Non-pigmented ciliary epithelial cell (primary cell): ENCODE measurements around the gene ZNF385B.
"Not testable (repeated sequence)": the region's sequence is repeated elsewhere in the genome, so short reads cannot be mapped to it uniquely, and the experiment has no call there.

ENCODE experiments used
- DNase-seq: peaks from one replicate; pipeline ENCODE4 v3.0.0-alpha.2; 2010; ENCODE audit warnings: low read depth

Gene ZNF385B

DNA sequence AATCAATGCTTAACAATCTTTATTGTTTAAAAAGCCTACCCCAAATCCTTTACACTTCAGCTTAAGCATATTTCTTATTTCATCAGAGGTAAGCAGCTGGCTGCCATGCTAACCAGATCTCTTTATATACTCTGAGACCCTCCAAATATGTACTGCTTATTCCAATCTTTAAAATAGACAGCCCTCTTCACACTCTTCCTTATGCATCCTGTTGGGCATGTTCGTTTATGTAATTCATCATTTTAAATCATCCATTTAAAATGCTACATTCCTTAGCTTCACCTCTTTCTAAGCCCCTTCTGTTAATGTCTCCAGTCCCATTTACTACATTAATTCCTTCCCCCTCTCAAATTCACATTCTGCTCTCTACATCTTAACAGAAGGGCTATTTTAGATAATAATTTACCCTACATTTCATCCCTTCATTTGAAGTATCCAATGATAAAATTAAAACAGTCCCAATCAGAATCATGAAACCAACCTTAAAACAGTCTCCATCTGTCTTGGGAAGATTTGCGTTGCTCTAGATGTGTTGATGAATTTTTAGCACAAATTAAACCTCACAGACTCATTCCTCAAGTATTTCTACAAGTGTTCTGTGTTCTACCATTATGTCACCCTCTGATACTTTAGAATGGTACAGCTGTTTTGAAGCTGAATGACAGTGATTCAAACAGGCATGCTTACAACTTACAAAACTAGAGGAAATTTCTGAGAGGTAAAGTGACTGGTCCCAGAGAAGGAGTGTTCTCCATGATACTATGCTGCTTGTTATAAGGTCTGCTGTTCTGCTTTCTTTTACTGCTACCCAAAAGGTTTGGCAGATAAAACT is 59.1 kb downstream of the ZNF385B start:
- no peak for DNase-seq

DNA sequence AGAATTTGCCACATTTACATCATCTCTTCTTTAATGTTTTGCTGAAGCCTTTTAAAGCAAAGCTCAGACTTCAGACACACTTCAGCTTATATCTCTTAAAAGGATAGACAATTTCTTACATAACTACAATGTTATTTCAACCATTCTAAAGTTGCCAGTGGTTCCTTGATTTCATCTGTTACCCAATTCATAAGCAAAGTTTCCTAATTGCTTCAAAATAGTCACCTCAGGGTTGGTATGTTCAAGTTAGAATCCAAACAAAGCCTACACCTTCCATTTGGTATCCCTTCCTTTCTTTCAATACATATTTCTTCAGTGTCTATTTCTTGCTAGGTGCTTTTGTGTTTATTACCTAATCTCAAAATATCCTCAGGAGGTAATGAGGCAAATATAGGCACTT is 60.6 kb downstream of the ZNF385B start:
- no peak for DNase-seq

DNA sequence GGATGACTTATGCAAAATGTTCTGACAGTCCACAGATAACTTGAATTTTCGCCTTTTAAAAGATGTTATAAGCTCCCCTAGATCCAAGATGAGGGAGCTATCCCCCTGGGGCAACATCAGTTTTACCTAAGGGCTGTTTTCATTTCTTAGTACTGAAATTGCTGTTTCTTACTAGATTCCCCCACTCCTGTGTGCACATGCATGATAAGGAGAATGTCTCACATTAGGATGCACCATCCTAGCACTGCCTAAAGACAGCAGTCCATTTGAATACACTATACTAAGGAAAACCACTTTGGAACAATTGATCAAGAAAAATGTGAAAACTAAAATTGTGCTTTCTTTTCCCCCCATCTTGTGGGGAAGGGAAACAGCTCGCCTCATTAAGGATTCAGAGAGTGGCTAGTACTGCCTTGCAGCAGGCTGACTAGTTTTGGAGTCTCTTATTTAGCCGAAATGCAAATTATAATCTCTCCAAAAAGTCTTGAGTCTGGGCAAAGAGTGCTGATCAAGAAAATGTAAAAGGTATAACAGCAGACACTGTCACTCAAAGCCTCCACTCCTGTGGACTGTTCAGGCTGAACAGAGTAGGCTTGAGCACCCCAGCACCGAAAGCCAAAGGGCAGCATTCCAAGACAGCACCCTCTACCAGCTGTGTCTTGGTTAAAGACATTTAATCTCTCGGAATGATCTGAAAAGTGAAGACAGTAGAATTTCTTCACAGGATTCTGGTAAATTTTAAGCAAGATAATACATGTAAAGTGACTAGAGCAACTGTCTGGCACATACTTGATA is 65.0 kb downstream of the ZNF385B start:
- DNase-seq: no peak

DNA sequence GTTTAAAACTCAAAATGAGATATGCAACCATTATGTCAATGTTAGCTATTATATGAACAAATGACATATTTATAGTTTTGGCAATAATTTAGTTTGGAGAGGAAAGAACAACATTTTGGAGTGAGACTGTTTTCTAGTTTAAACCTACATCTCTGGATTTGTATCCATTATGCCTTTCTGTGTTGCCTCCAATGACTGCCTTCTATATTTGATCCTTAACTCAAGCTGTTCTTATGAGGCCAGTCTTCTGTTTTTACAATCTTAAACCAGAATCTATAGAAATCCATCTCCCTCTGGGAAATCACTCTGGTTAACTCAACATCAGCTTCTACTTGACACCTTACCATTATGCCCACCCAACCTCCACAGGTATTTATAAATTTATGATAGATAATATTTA is 67.5 kb downstream of the ZNF385B start:
- DNase-seq: no peak

DNA sequence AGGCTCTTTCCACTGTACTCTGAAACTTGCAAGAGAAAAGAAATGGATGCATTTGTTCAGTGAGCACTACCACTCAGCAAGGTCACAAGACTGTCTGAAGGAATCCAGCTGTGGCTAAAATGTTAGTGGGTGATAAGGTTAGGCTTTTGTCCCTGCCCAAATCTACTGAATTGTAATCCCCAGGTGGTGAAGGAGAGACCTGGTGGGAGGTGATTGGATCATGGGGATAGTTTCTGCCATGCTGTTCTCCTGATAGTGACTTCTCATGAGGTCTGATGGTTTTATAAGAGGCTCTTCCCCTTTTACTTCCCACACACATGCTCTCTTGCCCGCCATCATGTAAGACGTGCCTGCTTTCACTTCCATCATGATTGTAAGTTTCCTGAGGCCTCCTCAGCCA is 68.2 kb downstream of the ZNF385B start:
- DNase-seq: no peak

DNA sequence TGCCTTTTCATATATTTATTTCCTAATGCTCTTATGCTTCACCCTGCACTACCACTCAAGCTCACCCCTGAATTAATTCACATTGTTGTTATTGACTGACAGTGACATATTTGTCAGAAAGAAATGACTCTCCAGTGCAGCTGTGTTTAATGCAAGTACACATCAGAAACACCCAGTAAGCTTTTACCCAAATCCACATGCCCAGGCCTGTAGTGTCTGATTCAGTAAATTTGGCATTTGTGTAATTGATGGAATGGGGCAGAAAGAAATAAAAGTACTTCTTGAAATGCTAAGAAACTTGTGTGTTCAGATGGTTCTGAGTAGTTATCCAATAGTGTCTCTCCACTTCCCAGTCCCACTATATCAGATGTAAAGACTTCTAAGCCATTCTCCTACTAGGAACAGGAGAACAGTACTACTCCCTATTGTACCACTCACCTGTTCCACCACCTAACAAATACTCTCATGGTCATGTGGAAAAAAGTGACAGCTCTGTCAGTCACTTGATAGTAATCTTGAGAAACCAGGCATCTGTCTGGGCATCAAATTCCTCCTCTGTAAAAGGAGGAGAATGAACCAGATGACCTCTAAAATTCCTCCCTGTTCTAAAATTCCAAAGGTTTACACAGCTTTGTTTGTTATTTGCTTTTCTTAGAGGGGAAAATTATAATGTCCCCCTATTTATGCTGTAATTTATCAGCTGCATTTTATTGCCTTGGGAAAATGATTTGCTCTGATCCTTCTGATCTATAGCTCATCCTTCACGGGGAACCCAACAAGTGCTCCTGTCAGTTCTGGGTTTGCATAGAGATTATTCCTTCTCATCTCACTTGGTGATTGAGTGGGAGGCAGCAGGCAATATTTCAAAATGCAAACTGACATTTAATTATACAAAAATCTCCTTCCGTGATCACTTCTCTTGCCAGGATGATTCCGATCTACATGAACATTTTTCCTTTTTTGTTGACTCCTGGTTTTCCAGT is 70.9 kb downstream of the ZNF385B start:
- no peak for DNase-seq

DNA sequence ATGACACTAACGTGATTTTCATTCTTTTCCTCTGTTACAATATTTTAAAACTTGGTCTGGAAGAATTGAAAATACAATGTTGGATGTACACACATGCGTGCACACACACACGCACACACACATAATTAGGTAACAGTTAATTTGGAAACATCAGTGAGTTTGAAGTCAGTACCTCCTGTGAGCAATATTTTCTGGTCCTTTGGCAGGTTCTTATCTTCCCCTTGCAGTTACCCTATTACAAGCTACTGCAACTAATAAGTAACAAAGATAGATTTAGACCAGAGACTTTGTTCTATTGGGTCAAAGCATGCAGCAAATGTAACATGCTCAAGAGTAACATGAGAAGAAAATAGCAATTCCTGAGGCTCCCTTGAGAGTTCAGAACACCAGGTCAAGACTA is 73.3 kb downstream of the ZNF385B start:
- no peak for DNase-seq

DNA sequence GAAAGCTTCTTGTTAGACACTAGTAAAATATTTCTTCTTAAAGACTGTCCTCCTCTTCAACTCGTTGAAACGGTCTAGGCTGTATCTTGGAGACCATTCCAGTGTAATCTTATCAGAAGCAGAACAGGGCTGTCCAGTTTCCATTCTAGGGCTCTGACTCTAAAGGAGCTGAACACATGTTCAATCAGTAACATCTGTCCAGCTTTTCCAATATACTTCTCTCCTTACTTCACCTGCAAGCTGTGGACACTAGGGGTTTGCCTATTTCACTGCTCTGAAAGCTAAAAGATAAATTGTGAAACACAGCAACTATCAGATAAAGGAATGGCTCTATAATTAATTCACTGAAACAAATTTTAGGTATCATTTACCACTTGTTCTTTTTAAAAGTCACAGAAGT is 73.8 kb downstream of the ZNF385B start:
- DNase-seq: no peak

DNA sequence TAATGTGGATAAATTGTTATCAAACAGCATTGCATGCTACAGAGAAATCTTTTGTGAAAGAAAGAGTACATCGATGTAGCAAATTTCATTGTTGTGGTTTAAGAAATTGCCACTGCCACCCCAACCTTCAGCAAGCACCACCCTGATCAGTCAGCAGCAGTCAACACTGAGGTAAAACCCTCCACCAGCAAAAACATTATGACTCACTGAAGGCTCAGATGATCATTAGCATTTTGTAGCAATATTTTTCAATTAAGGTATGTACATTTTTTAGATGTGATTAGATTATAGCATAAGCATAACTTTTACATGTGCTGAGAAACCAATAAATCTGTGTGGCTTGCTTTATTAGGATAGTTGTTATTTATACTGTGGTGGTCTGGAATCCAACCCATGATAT is 75.5 kb downstream of the ZNF385B start:
- no peak for DNase-seq

DNA sequence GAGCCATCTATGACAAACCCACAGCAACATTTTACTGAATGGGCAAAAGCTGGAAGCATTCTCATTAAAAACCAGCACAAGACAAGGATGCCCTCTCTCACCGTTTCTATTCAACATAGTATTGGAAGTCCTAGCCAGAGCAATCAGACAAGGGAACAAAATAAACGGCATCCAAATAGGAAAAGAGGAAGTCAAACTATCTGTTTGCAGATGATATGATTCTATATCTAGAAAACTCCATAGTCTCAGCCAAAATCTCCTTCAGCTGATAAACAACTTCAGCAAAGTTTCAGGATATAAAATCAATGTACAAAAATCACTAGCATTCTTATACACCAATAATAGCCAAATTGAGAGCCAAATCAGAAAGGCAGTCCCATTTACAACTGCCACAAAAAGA is 79.1 kb downstream of the ZNF385B start:
- not testable (repeated sequence) for DNase-seq

DNA sequence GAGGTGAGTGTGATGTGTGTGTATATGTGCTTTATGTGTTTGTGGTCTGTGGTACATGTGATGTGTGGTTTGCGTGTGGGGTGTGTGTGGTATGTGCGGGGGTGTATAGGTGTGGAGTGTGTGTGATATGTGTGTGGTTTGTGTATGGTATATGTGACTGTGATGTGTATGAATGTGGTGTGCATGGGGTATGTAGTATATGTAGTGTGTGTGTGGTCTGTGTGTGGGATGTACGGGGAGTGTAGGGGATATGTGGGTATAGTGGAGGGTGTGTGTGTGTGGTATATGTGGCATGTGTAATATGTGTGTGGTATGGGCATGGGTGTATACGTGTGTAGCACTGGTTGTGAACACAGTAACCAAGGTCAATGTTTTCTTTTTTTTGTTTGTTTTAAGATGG is 87.4 kb downstream of the ZNF385B start:
- no peak for DNase-seq

DNA sequence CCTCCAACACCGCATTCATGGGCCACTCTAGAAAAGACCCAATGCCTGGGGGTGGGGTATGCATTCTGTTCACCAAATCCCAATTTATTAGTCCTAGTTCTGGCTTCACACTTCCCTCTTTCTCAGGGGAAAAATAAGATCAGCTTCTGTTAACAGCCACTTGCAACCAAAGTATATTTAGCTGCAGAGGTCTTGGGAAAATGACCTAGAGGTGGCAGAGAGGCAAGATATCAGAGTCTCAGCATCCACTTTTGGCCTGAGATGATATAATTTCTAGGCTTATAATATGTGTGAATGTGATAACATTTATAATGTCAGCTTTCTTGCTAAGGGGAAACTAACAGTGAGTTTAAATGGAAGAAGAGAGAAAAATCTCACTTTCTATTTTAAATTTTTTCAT is 89.1 kb downstream of the ZNF385B start:
- DNase-seq: no peak

DNA sequence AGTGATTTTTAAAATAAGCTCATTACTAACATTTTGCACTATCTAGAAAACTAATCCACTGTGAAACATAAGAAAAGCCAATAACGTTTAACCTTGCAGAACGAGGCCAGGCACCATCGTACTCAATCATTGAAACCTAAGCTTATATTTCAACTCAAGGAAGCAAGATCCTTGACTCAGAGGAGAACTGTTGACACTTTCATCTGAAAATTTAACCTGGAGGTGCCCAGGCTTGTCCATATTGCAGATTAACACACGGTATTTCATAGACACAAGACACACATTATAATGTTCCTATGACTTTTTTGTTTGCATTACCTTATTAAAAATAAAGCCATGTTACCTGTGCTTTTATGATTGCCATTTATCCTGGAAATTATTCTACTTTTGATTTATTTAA is 89.6 kb downstream of the ZNF385B start:
- DNase-seq: no peak

DNA sequence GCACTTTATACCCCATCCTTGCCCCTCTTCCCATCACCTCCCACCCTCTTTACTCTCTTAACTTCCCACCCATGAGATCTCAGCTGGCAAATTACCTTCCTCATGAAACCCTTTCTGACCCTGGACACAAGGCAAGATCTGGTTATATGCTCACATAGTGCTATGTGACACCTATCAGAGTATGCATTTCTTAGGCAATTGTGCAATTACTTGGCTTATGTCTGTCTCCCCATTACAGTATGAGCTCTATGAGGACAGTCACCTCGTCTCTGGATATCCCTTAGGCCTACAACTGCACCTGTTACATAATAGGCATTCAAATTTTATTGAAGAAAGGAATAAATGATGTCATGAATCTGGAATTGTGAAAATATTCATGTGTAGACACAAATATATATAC is 91.4 kb downstream of the ZNF385B start:
- no peak for DNase-seq

DNA sequence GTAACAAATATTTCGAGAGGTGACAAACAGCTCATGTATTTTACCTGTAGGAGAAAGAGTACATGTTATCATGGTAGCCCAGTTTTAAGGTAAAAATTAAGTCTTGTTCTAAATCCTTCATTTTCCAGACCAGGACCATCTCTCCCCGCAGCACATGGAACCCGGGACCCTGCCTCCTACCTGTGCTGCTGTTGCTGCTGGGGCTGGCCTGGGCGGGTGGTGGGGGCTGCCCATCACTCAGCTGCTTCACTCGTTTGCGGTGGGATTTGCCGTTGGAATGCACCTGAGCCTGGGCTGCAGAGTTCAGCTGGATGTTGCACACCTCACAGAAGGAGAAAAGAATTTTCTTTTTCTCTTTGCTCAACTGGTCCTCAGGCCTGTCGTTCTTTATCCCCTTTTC is 92.1 kb downstream of the ZNF385B start:
- no peak for DNase-seq

DNA sequence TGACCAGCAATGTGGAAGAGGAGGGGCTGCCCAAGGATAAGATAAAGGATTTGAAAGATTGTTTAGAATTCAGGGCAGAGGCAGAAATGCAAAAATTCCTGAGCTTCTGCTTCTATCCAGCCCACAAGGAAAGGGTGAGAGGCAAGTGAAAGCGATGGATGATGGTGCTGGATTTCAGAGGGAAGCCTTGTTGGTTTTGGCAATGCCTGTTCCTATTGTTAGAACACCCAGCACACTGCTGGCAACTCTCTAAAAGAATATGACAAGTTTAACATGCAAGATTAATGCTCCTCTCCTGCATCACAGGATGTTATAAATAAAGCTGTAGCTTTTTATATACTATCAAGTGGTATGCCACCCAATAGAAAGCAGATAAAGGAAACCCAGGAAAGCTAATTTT is 92.6 kb downstream of the ZNF385B start:
- DNase-seq: no peak

DNA sequence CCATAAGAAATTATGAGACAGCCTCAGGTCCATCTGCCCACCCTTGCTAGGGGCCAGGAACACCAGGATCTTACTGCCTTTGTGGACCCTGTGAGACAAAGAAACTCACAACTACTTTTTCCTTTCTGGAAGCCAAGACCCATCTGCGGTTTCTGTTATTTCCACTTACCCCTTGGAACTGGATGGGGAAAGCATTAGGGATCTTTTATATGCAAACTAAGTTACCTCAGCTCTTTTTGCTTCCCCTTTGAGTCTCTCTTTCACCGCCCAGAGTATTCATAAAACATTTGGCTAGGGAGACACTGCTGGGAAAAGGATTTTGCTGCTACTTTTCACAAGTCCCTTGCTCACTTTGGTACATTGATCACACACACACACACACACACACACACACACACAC is 95.7 kb downstream of the ZNF385B start:
- no peak for DNase-seq

DNA sequence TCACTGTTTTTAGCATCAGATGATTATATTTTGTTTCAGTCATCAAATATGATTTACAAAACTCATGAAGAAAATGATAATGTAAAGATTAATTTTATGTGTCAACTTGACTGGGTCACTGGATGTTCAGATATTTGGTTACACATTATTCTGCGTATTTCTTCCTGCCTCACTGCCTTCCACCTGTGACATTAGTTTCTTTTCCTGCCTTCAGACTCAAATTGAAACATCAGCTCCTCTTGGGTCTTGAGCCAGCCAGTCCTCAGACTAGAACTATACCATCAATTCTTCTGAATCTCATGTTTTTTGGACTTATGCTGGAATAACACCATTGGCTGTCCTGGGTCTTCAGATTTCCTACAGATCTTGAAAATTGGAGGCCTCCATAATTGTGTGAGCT is 96.7 kb downstream of the ZNF385B start:
- no peak for DNase-seq

DNA sequence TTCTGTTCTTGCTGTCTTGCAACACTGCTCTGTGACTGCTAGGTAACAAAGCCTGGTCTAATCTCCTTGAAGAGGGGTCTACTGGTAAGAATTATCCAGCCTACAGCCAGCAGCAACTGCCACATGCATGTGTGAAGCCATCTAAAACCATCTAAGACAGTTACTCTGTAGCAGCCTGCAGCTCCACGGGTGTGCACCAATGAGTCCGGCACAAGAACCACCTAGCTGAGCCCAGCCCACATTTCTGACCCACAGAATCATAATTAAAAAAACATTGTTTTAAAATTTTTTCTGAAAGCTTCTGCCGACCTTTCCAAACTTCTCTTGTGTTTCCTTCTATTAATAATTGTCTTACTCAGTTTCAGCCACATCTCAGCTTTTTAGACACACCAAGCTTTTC is 102.8 kb downstream of the ZNF385B start:
- DNase-seq: no peak

DNA sequence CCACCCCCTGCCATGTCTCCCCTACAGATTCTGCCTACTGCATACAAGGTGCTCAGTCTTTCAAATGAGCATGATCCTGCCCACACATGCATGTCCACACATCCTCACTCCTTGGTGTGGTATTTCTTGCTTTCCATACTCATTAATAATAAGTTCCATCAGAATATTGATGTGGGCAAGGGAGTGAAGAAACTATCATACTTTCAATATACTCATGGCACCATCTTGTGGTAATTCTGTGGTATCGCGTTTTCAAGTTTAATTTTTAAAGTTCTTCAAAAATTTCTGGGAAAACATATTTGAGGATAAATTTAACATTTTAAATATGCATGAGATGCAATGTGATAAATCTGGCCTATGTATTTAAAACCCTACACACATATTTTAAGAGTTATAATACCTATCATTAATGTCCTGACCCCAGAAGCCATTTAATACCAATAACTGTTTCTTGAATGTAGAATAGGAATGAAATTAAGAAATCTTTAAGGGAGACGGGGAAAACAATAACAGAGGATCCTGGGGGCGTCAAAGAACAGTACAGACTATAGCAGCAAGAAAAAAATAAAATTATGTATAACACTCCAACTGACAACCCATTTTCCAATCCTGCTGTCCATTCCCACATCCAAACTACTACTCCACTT is 110.1 kb downstream of the ZNF385B start:
- peak; percentile 8 for DNase-seq

DNA sequence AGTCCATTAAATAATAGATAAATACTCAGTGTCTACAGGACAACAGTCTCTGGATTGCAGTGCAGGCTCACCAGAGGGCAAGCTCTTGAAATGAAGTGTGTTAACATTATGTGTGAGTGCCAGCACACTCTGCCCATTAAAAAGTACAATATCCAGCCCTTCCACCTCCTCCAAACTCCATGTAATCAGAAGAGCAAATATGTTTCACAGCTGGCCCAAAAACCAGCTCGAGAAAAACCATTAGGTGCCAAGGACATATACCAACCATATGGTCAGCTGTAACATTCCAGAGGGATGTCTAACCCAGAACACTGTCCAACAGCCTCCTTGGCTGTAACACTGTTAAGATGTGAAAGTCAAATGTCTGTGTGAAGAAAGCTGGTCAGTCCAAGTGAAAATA is 112.2 kb downstream of the ZNF385B start:
- peak; percentile 8 for DNase-seq

DNA sequence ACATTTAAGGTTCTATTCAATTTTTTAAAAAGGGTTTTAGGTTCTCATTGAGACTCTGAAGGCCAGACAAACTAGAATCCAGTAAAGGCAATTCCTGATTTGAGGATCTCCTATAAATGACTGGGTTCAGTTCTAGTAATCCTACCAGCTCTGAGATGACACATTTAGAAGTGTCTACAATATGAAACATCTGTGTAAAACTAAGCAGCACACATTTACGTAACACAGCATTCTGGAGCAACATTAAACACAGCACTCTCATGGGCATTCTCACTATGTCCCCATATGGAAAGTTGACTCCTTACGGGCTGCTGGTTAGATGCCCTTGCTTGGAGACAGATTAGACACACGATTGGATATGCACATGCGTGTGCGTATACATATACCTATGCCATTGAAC is 114.4 kb downstream of the ZNF385B start:
- DNase-seq: no peak
